Measurements from ENCODE around the gene RTP3. TPM values are rescaled to one million over a fixed set of nuclear protein-coding genes. Genes with fewer than 3 reads are reported as not detected.
"Not testable (repeated sequence)": the region's sequence is repeated elsewhere in the genome, so short reads cannot be mapped to it uniquely, and the experiment has no call there.

RTP3 gene
- total RNA-seq, 1 donor from 2014 or later: not detected

GRCh38 chr3:46488735-46489361 lies 8.9 kb upstream of the RTP3 start:
- intact Hi-C loops (cut with micrococcal nuclease): loop anchor here (10.0 kb wide), 1 partner anchor 136 kb away; no protein-coding TSS in a partner anchor
- peak; percentile 89 for ATAC-seq
- DNase-seq: peak; percentile 93

- DNase-seq (no peak), ATAC-seq (no peak)
- intact Hi-C loops (cut with micrococcal nuclease): loop anchor here (10.0 kb wide), 1 partner anchor 135 kb away; no protein-coding TSS in a partner anchor
Measured at GRCh38 chr3:46489381-46489780, 8.4 kb upstream of the RTP3 start.

DNA sequence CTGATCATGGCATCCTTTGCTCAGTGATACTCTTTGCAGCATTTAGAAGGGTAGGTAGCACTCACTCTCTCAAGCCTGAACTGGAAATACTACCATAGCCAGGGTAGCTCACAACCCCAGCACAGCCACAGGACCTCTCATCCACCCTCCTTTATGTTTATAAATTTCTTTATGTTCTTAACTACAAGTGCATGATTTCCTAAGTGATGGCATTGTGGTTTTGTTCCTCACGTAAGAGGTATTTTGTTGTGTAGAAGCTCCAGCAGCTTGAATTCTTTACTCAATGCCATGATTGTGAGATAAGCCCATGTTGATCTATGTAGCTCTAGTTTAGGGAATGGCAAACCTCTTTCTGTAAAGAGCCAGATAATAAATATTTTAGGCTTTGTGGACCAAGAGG lies 7.9 kb upstream of the RTP3 start:
- intact Hi-C loops (cut with micrococcal nuclease): loop anchor here (10.0 kb wide), 2 partner anchors 55 to 135 kb away; no protein-coding TSS in a partner anchor
- no peak for ATAC-seq
- no peak for DNase-seq

- intact Hi-C loops (cut with micrococcal nuclease): loop anchor here (10.0 kb wide), 1 partner anchor 54 kb away; no protein-coding TSS in a partner anchor
- ATAC-seq: peak; percentile 54
- no peak for DNase-seq
Measured at GRCh38 chr3:46490338-46491084, 7.3 kb upstream of the RTP3 start.

GRCh38 chr3:46491089-46492070 lies 6.4 kb upstream of the RTP3 start:
- intact Hi-C loops (cut with micrococcal nuclease): loop anchor here (10.0 kb wide), 1 partner anchor 53 kb away; no protein-coding TSS in a partner anchor

DNA sequence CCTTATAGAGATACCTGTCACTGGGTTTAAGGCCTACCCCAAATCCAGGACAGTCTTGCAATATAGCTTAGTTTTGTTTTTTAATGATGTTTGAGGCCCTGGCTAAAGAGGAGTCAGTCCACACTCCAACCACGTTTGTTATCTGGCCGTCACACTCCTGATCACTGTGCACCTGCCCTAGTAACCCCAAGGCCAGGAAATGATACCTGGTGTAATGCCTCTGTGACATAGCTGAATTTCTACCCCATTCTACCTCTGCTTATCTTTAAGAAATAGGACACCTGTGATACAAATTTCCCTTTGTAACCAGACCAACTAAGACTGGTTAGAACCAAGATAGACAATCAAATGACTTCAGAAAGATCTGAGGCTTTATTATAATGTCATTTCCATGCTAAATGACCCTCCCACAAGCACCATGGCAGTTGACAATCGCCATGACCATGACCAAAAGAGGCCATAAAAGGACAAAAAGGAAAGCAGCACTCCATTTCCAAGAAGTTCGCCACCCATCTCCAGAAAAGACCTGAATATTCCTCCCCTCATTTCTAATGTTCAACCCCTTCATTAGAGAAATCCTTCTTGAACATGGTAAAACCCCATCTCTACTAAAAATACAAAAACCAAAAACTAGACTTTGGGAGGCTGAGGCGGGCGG lies 4.8 kb upstream of the RTP3 start:
- intact Hi-C loops (cut with micrococcal nuclease): loop anchor here (10.0 kb wide), 1 partner anchor 52 kb away; no protein-coding TSS in a partner anchor
- ATAC-seq (no peak), DNase-seq (no peak)

More at GRCh38 chr3:46491089-46492070, 6.4 kb upstream of the RTP3 start:
- DNase-seq: no peak
- ATAC-seq: peak; percentile 61

GRCh38 chr3:46494491-46494890 lies 3.3 kb upstream of the RTP3 start:
- not testable (repeated sequence) for DNase-seq, ATAC-seq
- intact Hi-C loops (cut with micrococcal nuclease): loop anchor here (10.0 kb wide), 1 partner anchor 50 kb away; no protein-coding TSS in a partner anchor

- intact Hi-C loops (cut with micrococcal nuclease): loop anchor here (10.0 kb wide), 1 partner anchor 49 kb away; no protein-coding TSS in a partner anchor
- DNase-seq: no peak
- ATAC-seq: no peak
Measured at GRCh38 chr3:46495901-46496456, 1.8 kb upstream of the RTP3 start.

GRCh38 chr3:46496746-46497555 lies 825 bp upstream of the RTP3 start:
- intact Hi-C loops (cut with micrococcal nuclease): loop anchor here (10.0 kb wide), 1 partner anchor 48 kb away; no protein-coding TSS in a partner anchor
- ATAC-seq: no peak
- DNase-seq: no peak

GRCh38 chr3:46498916-46499519 lies 1.2 kb downstream of the RTP3 start:
- intact Hi-C loops (cut with micrococcal nuclease): loop anchor here (10.0 kb wide), 1 partner anchor 46 kb away; no protein-coding TSS in a partner anchor
- ATAC-seq: peak; percentile 55
- DNase-seq: no peak

DNA sequence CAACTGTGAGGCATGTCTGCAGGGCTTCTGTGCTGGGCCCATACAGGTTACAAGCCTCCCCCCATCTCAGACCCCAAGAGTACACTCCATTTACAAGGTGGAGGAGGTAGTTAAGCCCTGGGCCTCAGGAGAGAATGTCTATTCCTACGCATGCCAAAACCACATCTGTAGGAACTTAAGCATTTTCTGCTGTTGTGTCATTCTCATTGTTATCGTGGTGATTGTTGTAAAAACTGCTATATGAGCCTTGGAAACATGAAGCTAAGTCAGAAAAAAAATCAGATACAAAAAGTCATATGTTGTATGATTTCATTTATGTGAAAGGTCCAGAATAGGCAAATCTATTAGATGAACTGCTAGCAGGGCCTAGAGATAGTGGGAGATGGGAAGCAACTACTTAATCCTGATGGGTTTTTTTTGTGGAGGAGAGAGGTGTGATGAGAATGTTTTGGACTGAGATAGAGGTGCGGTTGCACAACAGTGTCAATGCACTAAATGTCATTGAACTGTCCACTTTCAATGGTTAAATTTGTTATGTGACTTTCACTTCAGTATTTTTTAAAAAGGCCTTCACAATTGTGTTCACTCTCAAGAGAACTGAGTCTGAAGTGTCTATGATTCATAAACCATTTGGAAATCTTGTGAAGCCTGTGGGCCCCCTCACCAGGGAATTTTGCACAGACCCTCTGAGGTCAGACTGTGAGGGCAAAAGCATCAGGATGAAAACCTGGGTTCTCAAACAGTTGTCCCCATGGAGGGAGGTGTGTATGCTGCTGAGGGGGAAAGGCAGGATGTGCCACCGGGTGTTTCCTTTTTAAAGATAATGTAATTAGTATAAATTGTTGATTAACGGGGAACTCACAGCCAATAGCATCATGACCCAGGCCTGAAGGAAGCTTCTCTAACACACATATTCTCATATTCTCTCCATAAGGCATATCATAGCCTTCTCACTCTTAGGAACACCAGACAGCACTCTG lies 3.2 kb downstream of the RTP3 start:
- intact Hi-C loops (cut with micrococcal nuclease): no loop called here
- ATAC-seq (no peak), DNase-seq (no peak)

GRCh38 chr3:46501702-46502101 lies 3.9 kb downstream of the RTP3 start:
- no peak for ATAC-seq
- no peak for DNase-seq
- intact Hi-C loops (cut with micrococcal nuclease): no loop called here

DNA sequence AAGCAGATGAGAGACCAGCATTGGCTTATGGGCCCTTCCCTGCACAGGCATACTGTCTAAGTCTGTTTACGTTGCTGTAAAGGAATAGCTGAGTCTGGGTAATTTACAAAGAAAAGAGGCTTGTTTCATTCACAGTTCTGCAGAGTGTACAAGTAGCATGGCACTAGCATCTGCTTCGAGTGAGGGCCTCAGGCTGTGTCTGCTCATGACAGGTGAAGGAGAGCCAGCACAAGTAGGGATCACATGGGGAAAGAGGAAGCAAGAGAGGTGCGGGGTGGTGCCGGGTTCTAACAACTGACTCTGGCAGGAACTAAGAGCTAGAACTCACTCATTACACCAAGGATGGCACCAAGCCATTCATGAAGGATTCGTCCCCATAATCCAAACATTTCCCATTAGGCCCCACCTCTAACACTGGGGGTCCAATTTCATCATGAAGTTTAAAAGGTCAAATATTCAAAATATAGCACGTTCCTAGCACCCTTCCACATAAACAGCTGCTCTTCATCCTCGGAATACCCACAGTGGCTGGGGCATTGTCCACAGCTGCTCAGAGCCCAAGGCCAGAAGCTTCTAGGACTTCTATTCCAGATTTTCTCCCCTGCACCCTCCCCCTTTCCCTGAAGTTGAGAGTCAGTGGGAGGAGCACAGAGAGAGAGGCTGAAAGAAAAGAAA lies 5.6 kb downstream of the RTP3 start:
- ATAC-seq (peak; percentile 12), DNase-seq (no peak)
- intact Hi-C loops (cut with micrococcal nuclease): no loop called here

DNA sequence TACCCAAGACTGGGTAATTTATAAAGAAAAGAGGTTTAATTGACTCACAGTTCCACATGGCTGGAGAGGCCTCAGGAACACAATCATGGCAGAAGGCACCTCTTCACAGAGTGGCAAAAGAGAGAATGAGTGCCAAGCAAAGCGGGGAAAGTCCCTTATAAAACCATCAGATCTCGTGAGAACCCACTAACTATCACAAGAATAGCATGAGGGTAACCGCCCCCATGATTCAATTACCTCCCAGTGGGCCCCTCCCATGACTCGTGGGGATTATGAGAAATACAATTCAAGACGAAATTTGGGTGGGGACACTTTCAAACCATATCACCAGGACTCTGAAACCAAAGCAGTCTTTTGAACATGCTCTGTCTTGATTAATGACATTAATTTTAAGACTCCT lies 7.0 kb downstream of the RTP3 start:
- intact Hi-C loops (cut with micrococcal nuclease): no loop called here
- ATAC-seq: no peak
- DNase-seq: no peak

GRCh38 chr3:46505953-46506352 lies 8.2 kb downstream of the RTP3 start:
- no peak for DNase-seq
- ATAC-seq: peak; percentile 25
- intact Hi-C loops (cut with micrococcal nuclease): no loop called here
